HG03469 (cell line): ENCODE results near the gene ZNF662.

ENCODE experiments used
- ATAC-seq: cut with Tn5 transposase; IDR thresholded peaks from one replicate; pipeline ENCODE4 v1.9.1; 2021; ENCODE audit warnings: mild to moderate bottlenecking, moderate library complexity, moderate number of reproducible peaks; ENCODE audit not compliant: unreplicated experiment

Gene ZNF662

GRCh38 chr3:42886294-42886822, 19.6 kb upstream of the ZNF662 start:
- no peak for ATAC-seq

- ATAC-seq = no peak
Observed at GRCh38 chr3:42887084-42887483, 18.9 kb upstream of the ZNF662 start.

- ATAC-seq = no peak
Observed at GRCh38 chr3:42891042-42891441, 14.9 kb upstream of the ZNF662 start.

- ATAC-seq = no peak
Observed at GRCh38 chr3:42892169-42892568, 13.8 kb upstream of the ZNF662 start.

- no peak for ATAC-seq
Observed at GRCh38 chr3:42892807-42893206, 13.1 kb upstream of the ZNF662 start.

GRCh38 chr3:42894698-42895579, 11.0 kb upstream of the ZNF662 start:
- no peak for ATAC-seq

- no peak for ATAC-seq
Observed at GRCh38 chr3:42895580-42895868, 10.4 kb upstream of the ZNF662 start.

- no peak for ATAC-seq
Observed at GRCh38 chr3:42898896-42899675, 6.9 kb upstream of the ZNF662 start.

- no peak for ATAC-seq
Observed at GRCh38 chr3:42900226-42901072, 5.5 kb upstream of the ZNF662 start.

- ATAC-seq = no peak
Observed at GRCh38 chr3:42901073-42901415, 4.9 kb upstream of the ZNF662 start.

- ATAC-seq = no peak
Observed at GRCh38 chr3:42902257-42902656, 3.7 kb upstream of the ZNF662 start.

- ATAC-seq = no peak
Observed at GRCh38 chr3:42904076-42904475, 1.9 kb upstream of the ZNF662 start.

- ATAC-seq = no peak
Observed at GRCh38 chr3:42905740-42906069, 237 bp upstream of the ZNF662 start.

- no peak for ATAC-seq
Observed at GRCh38 chr3:42906848-42907183, 874 bp downstream of the ZNF662 start.

- ATAC-seq = no peak
Observed at GRCh38 chr3:42908675-42909074, 2.7 kb downstream of the ZNF662 start.

- no peak for ATAC-seq
Observed at GRCh38 chr3:42911551-42911950, 5.6 kb downstream of the ZNF662 start.

- no peak for ATAC-seq
Observed at GRCh38 chr3:42914771-42915515, 9.0 kb downstream of the ZNF662 start.

- no peak for ATAC-seq
Observed at GRCh38 chr3:42923606-42924005, 17.7 kb downstream of the ZNF662 start.

GRCh38 chr3:42926310-42926709, 20.4 kb downstream of the ZNF662 start:
- ATAC-seq = no peak

GRCh38 chr3:42934111-42934510, 28.2 kb downstream of the ZNF662 start:
- no peak for ATAC-seq

- ATAC-seq = no peak
Observed at GRCh38 chr3:42934910-42935309, 29.0 kb downstream of the ZNF662 start.
